GM12801 (cell line): ENCODE measurements around the gene MBTPS2.

Source experiments
- TF ChIP-seq, protein P1 (sequence below): IDR thresholded peaks from one replicate; pipeline ENCODE4 v1.5.1; 2011; ENCODE audit warnings: control low read depth; ENCODE audit not compliant: insufficient read length; ENCODE audit errors: extremely low read depth

The MBTPS2 gene

DNA sequence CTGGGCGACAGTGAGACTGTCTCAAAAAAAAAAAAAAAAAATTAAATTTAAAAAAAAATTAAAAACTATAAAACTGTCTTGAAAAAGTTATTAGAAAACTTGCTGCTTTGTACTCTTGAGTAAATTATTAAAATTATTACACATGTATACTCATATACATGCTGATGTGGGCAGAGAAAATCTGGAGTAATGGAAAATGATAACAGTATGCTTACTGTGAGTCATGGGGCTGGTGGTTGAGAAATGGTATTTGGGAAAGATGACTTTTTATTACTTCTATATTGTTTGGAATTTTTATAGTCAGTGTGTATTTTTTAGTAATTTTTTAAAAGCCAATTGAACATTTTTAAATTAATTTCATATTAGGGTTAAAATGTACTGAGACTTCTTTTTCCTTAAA is 23.8 kb downstream of the MBTPS2 start:
- TF ChIP-seq, protein P1, sequence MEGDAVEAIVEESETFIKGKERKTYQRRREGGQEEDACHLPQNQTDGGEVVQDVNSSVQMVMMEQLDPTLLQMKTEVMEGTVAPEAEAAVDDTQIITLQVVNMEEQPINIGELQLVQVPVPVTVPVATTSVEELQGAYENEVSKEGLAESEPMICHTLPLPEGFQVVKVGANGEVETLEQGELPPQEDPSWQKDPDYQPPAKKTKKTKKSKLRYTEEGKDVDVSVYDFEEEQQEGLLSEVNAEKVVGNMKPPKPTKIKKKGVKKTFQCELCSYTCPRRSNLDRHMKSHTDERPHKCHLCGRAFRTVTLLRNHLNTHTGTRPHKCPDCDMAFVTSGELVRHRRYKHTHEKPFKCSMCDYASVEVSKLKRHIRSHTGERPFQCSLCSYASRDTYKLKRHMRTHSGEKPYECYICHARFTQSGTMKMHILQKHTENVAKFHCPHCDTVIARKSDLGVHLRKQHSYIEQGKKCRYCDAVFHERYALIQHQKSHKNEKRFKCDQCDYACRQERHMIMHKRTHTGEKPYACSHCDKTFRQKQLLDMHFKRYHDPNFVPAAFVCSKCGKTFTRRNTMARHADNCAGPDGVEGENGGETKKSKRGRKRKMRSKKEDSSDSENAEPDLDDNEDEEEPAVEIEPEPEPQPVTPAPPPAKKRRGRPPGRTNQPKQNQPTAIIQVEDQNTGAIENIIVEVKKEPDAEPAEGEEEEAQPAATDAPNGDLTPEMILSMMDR = no peak

DNA sequence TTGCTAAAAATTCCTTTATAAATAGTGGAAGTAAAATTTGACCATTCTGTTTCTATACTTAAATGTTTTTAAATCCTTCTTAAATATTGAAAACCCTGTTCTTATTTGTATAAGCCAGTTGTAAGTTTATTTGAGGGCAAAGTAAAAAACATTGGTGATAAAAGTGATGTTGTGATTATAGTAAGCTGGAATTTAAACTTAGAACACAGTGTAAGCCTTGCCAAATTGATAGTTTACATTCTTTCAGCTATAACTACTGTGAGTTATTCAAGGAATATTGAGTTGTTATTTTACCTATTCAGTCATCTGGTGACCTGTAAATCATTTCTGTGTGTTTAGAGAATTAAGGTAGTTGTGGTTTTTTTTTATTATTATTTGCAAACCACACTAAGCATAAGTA is 26.0 kb downstream of the MBTPS2 start:
- TF ChIP-seq, protein P1 = no peak

DNA sequence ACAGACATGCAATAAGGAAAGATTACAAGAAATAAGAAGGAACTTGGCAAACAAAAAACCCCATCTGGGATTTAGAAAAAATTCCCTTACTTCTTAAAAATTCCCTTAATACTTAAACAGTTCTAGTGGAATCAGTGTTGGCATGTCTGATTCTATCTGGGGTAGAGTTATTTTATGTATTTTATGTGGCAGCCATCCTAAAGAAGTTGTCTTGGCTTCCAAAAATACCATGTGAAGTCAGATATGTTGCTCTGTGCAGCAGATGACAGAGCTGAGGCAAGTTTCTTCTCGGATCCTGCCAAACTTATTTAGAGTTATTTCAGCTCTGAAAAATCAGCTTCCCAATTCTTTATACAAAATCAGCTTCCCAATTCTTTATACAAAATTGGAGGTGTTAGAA is 31.1 kb downstream of the MBTPS2 start:
- TF ChIP-seq, protein P1 = no peak

DNA sequence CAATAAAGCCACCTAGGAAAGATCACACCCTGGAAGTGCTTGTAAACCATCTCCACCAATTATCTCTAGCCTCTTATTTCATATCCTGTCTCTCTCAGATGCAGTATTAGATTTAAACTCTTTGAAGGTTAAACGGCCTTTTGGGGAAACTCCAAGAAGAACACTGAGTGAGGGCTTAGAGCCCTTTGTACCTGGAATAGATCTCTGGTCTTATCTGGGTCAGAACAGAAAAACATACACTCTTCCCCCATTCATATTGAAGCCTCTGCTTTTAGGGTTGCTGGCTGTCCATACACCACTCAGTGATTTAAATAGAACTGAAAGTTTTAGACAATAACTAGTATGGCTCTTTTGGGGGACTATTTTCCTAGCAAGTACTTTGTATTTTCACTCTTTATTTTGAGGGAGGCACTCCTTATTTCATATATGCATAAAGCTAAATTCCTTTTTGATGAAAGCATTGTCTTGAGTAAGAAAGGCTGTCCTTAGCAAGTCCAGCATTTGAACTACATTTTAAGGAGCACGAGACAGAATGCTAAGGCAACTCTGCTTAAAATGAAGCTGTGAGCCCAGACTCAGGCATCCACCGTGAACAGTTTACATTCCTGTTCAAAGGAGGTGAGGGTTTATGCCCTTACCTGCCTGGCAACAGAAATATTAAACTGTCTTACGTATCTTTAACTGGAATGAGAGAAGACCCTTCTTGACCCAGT is 33.8 kb downstream of the MBTPS2 start:
- TF ChIP-seq, protein P1 = no peak

DNA sequence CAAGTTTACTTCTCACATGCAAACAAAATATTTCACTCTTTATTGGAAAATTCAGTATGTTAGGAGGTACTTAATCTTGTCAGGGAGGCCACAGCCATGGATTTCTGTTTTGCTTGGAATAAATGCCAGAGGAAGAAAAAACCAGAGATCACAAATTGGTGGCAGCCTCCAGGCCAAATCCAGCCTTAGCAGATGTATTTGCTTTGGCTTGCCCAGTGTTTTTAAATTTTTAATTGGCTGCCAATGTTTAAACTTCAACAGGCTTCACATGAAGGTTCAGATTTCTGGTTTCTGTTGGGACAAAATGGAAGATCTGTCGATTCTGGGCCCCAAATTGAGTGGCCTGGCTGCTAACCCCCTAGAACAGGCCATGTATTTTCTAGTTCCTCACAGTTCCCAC is 35.6 kb downstream of the MBTPS2 start:
- TF ChIP-seq, protein P1 = no peak

DNA sequence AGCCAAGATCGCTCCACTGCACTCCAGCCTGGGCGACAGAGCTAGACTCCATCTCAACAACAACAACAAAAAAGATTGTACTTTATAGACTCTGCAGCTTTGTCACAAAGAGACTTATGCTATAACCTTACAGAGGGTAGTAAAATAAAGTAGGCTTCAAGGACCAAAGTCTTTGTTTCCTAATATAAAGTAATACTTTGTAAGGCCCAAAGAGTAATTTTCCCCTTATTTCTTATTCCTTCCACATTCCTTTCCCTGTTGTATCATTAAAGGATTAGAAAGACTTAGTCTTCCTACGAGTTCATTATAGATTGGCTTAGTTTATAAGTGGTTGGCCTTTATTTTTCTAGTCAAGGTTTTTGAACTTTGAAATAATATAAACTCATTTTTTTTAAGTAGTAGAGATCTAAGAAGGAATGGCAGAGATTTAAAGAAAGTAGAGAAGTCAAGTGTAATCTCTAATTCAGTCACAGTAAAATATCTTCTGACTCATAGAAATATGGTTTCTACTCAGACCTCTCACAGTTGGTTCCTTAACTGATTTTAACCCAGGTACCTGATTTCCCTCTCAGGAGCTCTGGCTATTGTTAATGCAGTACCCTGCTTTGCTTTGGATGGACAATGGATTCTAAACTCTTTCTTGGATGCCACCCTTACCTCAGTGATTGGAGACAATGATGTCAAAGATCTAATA is 42.6 kb downstream of the MBTPS2 start:
- TF ChIP-seq, protein P1 = no peak

DNA sequence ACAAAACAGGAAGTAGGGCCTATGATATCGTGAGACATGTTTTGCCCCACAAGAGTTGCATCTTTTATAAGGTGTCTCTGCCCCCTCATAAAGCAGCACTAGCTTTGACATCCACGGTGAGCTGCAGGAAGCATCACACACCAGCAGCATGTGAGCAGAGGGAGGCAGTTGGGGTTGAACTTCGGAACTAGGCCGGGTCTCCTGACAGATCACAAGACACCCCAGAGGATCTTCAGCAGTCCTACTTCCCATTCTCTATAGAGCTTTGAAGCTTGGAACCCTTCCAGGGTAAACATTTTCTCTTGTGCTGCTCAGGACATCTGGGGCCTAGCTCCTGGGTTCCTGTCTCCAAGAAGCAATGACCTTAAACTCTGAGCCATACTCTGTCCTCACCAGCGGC is 43.8 kb downstream of the MBTPS2 start:
- TF ChIP-seq, protein P1 = no peak
